Gastrocnemius medialis (tissue), 4 donors: ENCODE measurements around the gene STAM2.

Experiments used
- CTCF ChIP-seq, 5 experiments: fragments of 450-650 bp in 3 of 5; fragments of 200-600 bp in 2 of 5; sonication (generic) in 2 of 5; IDR thresholded peaks in 4 of 5; conservative IDR thresholded peaks in 1 of 5; 1 replicate in 4 of 5; 2 replicates in 1 of 5; pipeline ENCODE4 v1.5.1; 2016 to 2019; ENCODE audit warnings: antibody characterized with exemption in 5 of 5, mild to moderate bottlenecking in 3 of 5, moderate library complexity in 3 of 5
- POLR2A ChIP-seq, 2 donors: fragments of 450-650 bp; IDR thresholded peaks; one replicate each; pipeline ENCODE4 v1.6.1; 2017; ENCODE audit warnings: antibody characterized with exemption in 2 of 2, mild to moderate bottlenecking in 2 of 2, moderate library complexity in 2 of 2

DNA sequence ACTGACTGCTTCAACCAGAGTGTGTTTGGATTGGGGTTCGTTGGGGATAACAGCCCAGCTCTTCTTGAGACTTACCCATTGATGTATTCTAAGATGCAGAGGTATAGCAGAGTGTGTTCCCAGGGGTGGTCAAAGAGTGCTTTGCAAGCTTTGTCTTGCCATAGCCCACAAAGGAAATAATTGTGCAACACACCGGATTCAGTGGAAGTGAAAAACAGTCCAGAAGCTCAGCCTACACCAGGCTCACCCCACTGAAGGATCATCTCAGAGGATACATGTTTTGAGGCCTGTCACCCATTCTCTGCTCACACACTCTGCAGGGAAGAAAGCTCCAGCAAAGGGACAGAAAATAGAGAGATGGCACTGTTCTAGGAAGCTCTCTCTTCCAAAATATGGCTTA, 86.3 kb downstream of the STAM2 start:
- no peak for TF ChIP-seq CTCF (IDR thresholded peaks at IDR 0.05 in 4 of 5, conservative IDR thresholded peaks at IDR 0.05 in 1 of 5)
- TF ChIP-seq POLR2A (IDR thresholded peaks at IDR 0.05), result no peak
